ENCODE data around the gene MYBPC1. TPM values are rescaled to one million over a fixed set of nuclear protein-coding genes. Genes with fewer than 3 reads are reported as not detected.
"Not testable (repeated sequence)": the region's sequence is repeated elsewhere in the genome, so short reads cannot be mapped to it uniquely, and the experiment has no call there.

The MYBPC1 gene
- polyA plus RNA-seq, 4 donors = 0.16 to 6.4 (median 3.6) TPM

DNA sequence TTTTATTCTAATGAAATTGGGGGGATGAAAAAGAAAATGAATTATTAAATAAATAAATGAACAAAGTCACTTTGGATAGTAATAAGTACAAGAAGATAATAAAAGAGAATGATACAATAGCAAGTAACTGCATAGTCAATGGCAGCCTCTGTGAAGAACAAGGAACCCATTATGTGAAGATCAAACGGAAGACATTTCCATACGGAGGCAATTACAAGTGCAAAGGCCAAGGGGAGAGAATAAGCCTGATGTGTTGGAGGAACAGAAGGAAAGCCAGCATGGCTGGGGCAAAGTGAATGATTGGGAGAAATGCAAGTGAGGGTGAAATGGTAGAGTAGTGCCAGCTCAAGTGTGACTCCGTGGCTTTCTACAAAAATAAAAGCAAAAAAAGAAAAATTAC is 58.7 kb downstream of the MYBPC1 start:
- no peaks in the 10 kb centered on the region for H3K27me3 ChIP-seq (ENCODE audit: control insufficient read depth in 3 of 3, insufficient read depth in 3 of 3, low read length in 3 of 3)
- H3K9me3 ChIP-seq (ENCODE audit: control insufficient read depth in 2 of 2, insufficient read depth in 1 of 2, low read depth in 1 of 2, low read length in 1 of 2) = no peaks in the 10 kb centered on the region
- H3K4me1 ChIP-seq (ENCODE audit: control insufficient read depth in 3 of 3, insufficient read depth in 2 of 3, low read depth in 1 of 3, low read length in 2 of 3) = peaks cover 0 to 5% (median 0%) of the 10 kb centered on the region in 3 donors
- DNase-seq = peak; percentile 63 to 82
- 5 to 39% (median 18%) methylated on average over 3 of the region's 3 CpGs for WGBS, 3 donors
- peak overlapping the region in 1 of 3 donors; percentile 20 for H3K27ac ChIP-seq (ENCODE audit: low read depth in 1 of 3, low read length in 2 of 3)
- no peaks in the 10 kb centered on the region for H3K36me3 ChIP-seq (ENCODE audit: control insufficient read depth in 3 of 3, insufficient read depth in 2 of 3, low read depth in 1 of 3, low read length in 3 of 3)
- H3K4me3 ChIP-seq (ENCODE audit: low read depth in 1 of 3, low read length in 3 of 3) = no peak overlapping the region
- no peak for FAIRE-seq

DNA sequence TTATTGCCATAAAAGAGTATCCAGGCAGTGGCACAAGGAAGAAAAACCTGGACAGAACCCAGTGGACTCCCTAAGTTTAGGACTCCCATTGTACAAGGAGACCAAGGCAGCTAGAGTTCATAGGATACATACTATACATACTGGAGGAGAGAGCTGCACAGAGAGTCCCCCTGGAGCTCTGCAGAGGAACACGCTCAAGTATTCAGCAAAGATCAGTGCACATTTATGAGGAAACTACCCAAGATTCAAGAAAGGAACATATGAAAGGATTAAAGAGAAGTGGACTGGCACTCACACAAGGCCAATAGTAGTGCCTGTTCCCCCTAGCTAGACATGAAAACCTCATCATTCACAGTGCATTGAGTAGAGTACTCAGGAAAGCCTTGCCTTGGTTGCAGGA is 59.7 kb downstream of the MYBPC1 start:
- H3K27me3 ChIP-seq (ENCODE audit: control insufficient read depth in 3 of 3, insufficient read depth in 3 of 3, low read length in 3 of 3) = no peaks in the 10 kb centered on the region
- WGBS, 3 donors = 75 to 96% (median 96%) methylated on average over 1 of the region's 1 CpG
- H3K27ac ChIP-seq (ENCODE audit: low read depth in 1 of 3, low read length in 2 of 3) = no peak overlapping the region
- no peaks in the 10 kb centered on the region for H3K9me3 ChIP-seq (ENCODE audit: control insufficient read depth in 2 of 2, insufficient read depth in 1 of 2, low read depth in 1 of 2, low read length in 1 of 2)
- H3K36me3 ChIP-seq (ENCODE audit: control insufficient read depth in 3 of 3, insufficient read depth in 2 of 3, low read depth in 1 of 3, low read length in 3 of 3) = no peaks in the 10 kb centered on the region
- FAIRE-seq (no peak), DNase-seq (no peak)
- no peak overlapping the region for H3K4me3 ChIP-seq (ENCODE audit: low read depth in 1 of 3, low read length in 3 of 3)
- H3K4me1 ChIP-seq (ENCODE audit: control insufficient read depth in 3 of 3, insufficient read depth in 2 of 3, low read depth in 1 of 3, low read length in 2 of 3) = peaks cover 0 to 5% (median 0%) of the 10 kb centered on the region in 3 donors

GRCh38 chr12:101655393-101655792 is 60.6 kb downstream of the MYBPC1 start:
- Histone ChIP-seq H3K9me3 (ENCODE audit: control insufficient read depth in 2 of 2, insufficient read depth in 1 of 2, low read depth in 1 of 2, low read length in 1 of 2) (no peaks in the 10 kb centered on the region), H3K27me3 (ENCODE audit: control insufficient read depth in 3 of 3, insufficient read depth in 3 of 3, low read length in 3 of 3) (no peaks in the 10 kb centered on the region), H3K27ac (ENCODE audit: low read depth in 1 of 3, low read length in 2 of 3) (no peak overlapping the region), H3K36me3 (ENCODE audit: control insufficient read depth in 3 of 3, insufficient read depth in 2 of 3, low read depth in 1 of 3, low read length in 3 of 3) (no peaks in the 10 kb centered on the region), H3K4me1 (ENCODE audit: control insufficient read depth in 3 of 3, insufficient read depth in 2 of 3, low read depth in 1 of 3, low read length in 2 of 3) (peaks cover 0 to 5% (median 0%) of the 10 kb centered on the region in 3 donors), H3K4me3 (ENCODE audit: low read depth in 1 of 3, low read length in 3 of 3) (no peak overlapping the region)
- FAIRE-seq = no peak
- 50 to 65% (median 61%) methylated on average over 2 of the region's 2 CpGs for WGBS, 3 donors
- DNase-seq = no peak

GRCh38 chr12:101660662-101661061 is 65.9 kb downstream of the MYBPC1 start:
- not testable (repeated sequence) for H3K36me3 ChIP-seq (ENCODE audit: control insufficient read depth in 3 of 3, insufficient read depth in 2 of 3, low read depth in 1 of 3, low read length in 3 of 3); H3K9me3 ChIP-seq (ENCODE audit: control insufficient read depth in 2 of 2, insufficient read depth in 1 of 2, low read depth in 1 of 2, low read length in 1 of 2); H3K4me1 ChIP-seq (ENCODE audit: control insufficient read depth in 3 of 3, insufficient read depth in 2 of 3, low read depth in 1 of 3, low read length in 2 of 3); H3K27ac ChIP-seq (ENCODE audit: low read depth in 1 of 3, low read length in 2 of 3); H3K27me3 ChIP-seq (ENCODE audit: control insufficient read depth in 3 of 3, insufficient read depth in 3 of 3, low read length in 3 of 3); DNase-seq; FAIRE-seq; H3K4me3 ChIP-seq (ENCODE audit: low read depth in 1 of 3, low read length in 3 of 3)
- WGBS, 3 donors = 70 to 98% (median 83%) methylated on average over 2 of the region's 2 CpGs

DNA sequence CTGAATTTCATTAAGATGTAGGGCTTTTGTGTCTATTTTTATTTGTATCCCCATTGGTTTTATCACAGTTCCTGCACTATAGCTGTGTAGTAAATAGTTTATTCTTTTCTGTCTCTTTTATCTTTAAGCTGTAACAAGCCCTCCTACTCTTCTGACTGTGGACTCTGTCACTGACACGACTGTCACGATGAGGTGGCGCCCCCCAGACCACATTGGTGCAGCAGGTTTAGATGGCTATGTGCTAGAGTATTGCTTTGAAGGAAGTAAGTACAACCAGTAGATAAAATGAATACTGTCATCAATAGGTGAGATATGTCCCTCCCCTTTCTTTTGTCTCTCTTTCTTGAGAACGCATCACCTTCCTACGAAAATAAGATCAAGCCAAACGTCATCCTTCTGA is 68.5 kb downstream of the MYBPC1 start:
- H3K4me1 ChIP-seq (ENCODE audit: control insufficient read depth in 3 of 3, insufficient read depth in 2 of 3, low read depth in 1 of 3, low read length in 2 of 3) = no peaks in the 10 kb centered on the region
- no peaks in the 10 kb centered on the region for H3K27me3 ChIP-seq (ENCODE audit: control insufficient read depth in 3 of 3, insufficient read depth in 3 of 3, low read length in 3 of 3)
- H3K36me3 ChIP-seq (ENCODE audit: control insufficient read depth in 3 of 3, insufficient read depth in 2 of 3, low read depth in 1 of 3, low read length in 3 of 3) = no peaks in the 10 kb centered on the region
- DNase-seq (no peak), FAIRE-seq (no peak)
- H3K4me3 ChIP-seq (ENCODE audit: low read depth in 1 of 3, low read length in 3 of 3) = no peak overlapping the region
- H3K27ac ChIP-seq (ENCODE audit: low read depth in 1 of 3, low read length in 2 of 3) = no peak overlapping the region
- WGBS, 3 donors = 86 to 94% (median 93%) methylated on average over 6 of the region's 6 CpGs
- H3K9me3 ChIP-seq (ENCODE audit: control insufficient read depth in 2 of 2, insufficient read depth in 1 of 2, low read depth in 1 of 2, low read length in 1 of 2) = no peaks in the 10 kb centered on the region

DNA sequence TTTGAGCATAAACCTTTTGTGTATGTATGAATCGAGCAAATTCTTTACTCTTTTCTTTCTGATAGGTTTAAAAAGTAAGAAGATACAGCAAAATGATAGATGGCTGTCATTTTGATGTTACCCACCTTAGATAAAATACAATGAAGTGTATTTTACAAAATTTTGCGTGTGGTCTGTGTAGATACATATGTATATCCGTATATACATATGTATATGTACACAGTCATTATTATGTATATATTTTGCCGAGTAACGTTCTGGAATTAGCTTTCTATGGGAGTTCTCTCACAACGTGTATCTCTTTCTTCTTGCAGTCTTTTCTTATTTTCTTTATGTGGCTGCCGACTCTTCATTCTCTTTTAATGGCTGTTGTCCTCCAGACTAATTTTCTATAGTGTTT is 70.2 kb downstream of the MYBPC1 start:
- no peak for FAIRE-seq
- 77 to 91% (median 88%) methylated on average over 7 of the region's 7 CpGs for WGBS, 3 donors
- Histone ChIP-seq H3K36me3 (ENCODE audit: control insufficient read depth in 3 of 3, insufficient read depth in 2 of 3, low read depth in 1 of 3, low read length in 3 of 3) (no peaks in the 10 kb centered on the region), H3K4me1 (ENCODE audit: control insufficient read depth in 3 of 3, insufficient read depth in 2 of 3, low read depth in 1 of 3, low read length in 2 of 3) (no peaks in the 10 kb centered on the region), H3K4me3 (ENCODE audit: low read depth in 1 of 3, low read length in 3 of 3) (no peak overlapping the region), H3K27ac (ENCODE audit: low read depth in 1 of 3, low read length in 2 of 3) (no peak overlapping the region), H3K27me3 (ENCODE audit: control insufficient read depth in 3 of 3, insufficient read depth in 3 of 3, low read length in 3 of 3) (no peaks in the 10 kb centered on the region), H3K9me3 (ENCODE audit: control insufficient read depth in 2 of 2, insufficient read depth in 1 of 2, low read depth in 1 of 2, low read length in 1 of 2) (no peaks in the 10 kb centered on the region)
- no peak for DNase-seq

GRCh38 chr12:101666052-101666728 is 71.4 kb downstream of the MYBPC1 start:
- no peaks in the 10 kb centered on the region for H3K9me3 ChIP-seq (ENCODE audit: control insufficient read depth in 2 of 2, insufficient read depth in 1 of 2, low read depth in 1 of 2, low read length in 1 of 2)
- DNase-seq = no peak
- H3K4me3 ChIP-seq (ENCODE audit: low read depth in 1 of 3, low read length in 3 of 3) = no peak overlapping the region
- no peak overlapping the region for H3K27ac ChIP-seq (ENCODE audit: low read depth in 1 of 3, low read length in 2 of 3)
- H3K27me3 ChIP-seq (ENCODE audit: control insufficient read depth in 3 of 3, insufficient read depth in 3 of 3, low read length in 3 of 3) = no peaks in the 10 kb centered on the region
- WGBS, 3 donors = 81 to 87% (median 84%) methylated on average over 7 of the region's 7 CpGs
- FAIRE-seq = no peak
- H3K4me1 ChIP-seq (ENCODE audit: control insufficient read depth in 3 of 3, insufficient read depth in 2 of 3, low read depth in 1 of 3, low read length in 2 of 3) = no peaks in the 10 kb centered on the region
- H3K36me3 ChIP-seq (ENCODE audit: control insufficient read depth in 3 of 3, insufficient read depth in 2 of 3, low read depth in 1 of 3, low read length in 3 of 3) = no peaks in the 10 kb centered on the region

DNA sequence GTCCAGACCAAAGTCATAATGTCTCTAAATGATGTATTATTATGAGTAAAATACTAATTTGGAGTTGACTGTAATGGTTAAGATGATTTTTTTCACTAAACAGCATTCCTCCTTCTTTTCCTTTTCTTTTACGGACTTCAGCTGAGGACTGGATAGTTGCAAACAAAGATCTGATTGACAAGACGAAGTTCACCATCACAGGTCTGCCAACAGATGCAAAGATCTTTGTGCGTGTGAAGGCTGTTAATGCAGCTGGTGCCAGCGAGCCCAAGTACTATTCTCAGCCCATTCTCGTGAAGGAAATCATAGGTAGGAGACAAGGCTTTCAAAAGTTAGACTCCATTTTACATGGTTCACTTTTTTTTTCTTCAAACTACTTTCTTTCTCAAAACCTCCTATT is 72.8 kb downstream of the MYBPC1 start:
- H3K27me3 ChIP-seq (ENCODE audit: control insufficient read depth in 3 of 3, insufficient read depth in 3 of 3, low read length in 3 of 3) = no peaks in the 10 kb centered on the region
- H3K4me3 ChIP-seq (ENCODE audit: low read depth in 1 of 3, low read length in 3 of 3) = no peak overlapping the region
- no peak overlapping the region for H3K27ac ChIP-seq (ENCODE audit: low read depth in 1 of 3, low read length in 2 of 3)
- FAIRE-seq (no peak), DNase-seq (peak in 1 of 2 donors; percentile 19)
- no peaks in the 10 kb centered on the region for H3K9me3 ChIP-seq (ENCODE audit: control insufficient read depth in 2 of 2, insufficient read depth in 1 of 2, low read depth in 1 of 2, low read length in 1 of 2)
- H3K4me1 ChIP-seq (ENCODE audit: control insufficient read depth in 3 of 3, insufficient read depth in 2 of 3, low read depth in 1 of 3, low read length in 2 of 3) = no peaks in the 10 kb centered on the region
- 20 to 59% (median 43%) methylated on average over 5 of the region's 5 CpGs for WGBS, 3 donors
- no peaks in the 10 kb centered on the region for H3K36me3 ChIP-seq (ENCODE audit: control insufficient read depth in 3 of 3, insufficient read depth in 2 of 3, low read depth in 1 of 3, low read length in 3 of 3)

Data from small intestine (tissue), 7 donors.